Activated CD4-positive, alpha-beta T cell treated with anti-CD3 and anti-CD28 coated beads, Interleukin-2, amount 10 ng/mL, durations not matched to agents 24 days and 14 days (primary cell): ENCODE results near the gene NRXN2. TPM values are rescaled to one million over a fixed set of nuclear protein-coding genes. Genes with fewer than 3 reads are reported as not detected.

Experiments
- DNase-seq: peaks from one replicate; pipeline ENCODE4 v3.0.0; 2022
- H3K27ac Mint-ChIP-seq: one replicate; pipeline ENCODE4 v1.8.0; 2022; ENCODE audit warnings: mild to moderate bottlenecking, mixed read lengths
- H3K27me3 Mint-ChIP-seq: one replicate; pipeline ENCODE4 v1.8.0; 2022; ENCODE audit warnings: mixed read lengths
- H3K36me3 Mint-ChIP-seq: one replicate; pipeline ENCODE4 v1.8.0; 2022; ENCODE audit warnings: low read depth, mild to moderate bottlenecking, mixed read lengths
- H3K4me1 Mint-ChIP-seq: one replicate; pipeline ENCODE4 v1.8.0; 2021; ENCODE audit warnings: mixed read lengths
- H3K4me3 Mint-ChIP-seq: one replicate; pipeline ENCODE4 v1.8.0; 2022; ENCODE audit warnings: mild to moderate bottlenecking, moderate library complexity, mixed read lengths
- H3K9me3 Mint-ChIP-seq: one replicate; pipeline ENCODE4 v1.8.0; 2021; ENCODE audit warnings: mixed read lengths
- intact Hi-C: fragments of 100-400 bp; cut with micrococcal nuclease; formaldehyde crosslinking; loops from one replicate; pipeline ENCODE4 v1.15.1; 2023
- total RNA-seq: library from RNA; stranded (reverse); gene quantifications from 2 replicates; pipeline ENCODE4 v1.2.3, GENCODE V29; 2022

The NRXN2 gene
- total RNA-seq, 1 donor from 2014 or later: 0.61 TPM

- Mint-ChIP-seq H3K4me1 (peaks cover 14% of the 10 kb centered on the region), H3K36me3 (peaks cover 18% of the 10 kb centered on the region), H3K9me3 (no peaks in the 10 kb centered on the region), H3K4me3 (no peak overlapping the region), H3K27ac (no peak overlapping the region), H3K27me3 (no peaks in the 10 kb centered on the region)
- intact Hi-C loops: no loop called here
- DNase-seq: no peak
Observed at GRCh38 chr11:64754124-64754918, 31.3 kb upstream of the NRXN2 start.

- H3K36me3 Mint-ChIP-seq: peaks cover 19% of the 10 kb centered on the region
- no peaks in the 10 kb centered on the region for H3K27me3 Mint-ChIP-seq
- no peaks in the 10 kb centered on the region for H3K9me3 Mint-ChIP-seq
- H3K27ac Mint-ChIP-seq: no peak overlapping the region
- H3K4me1 Mint-ChIP-seq: peaks cover 14% of the 10 kb centered on the region
- no peak for DNase-seq
- intact Hi-C loops: no loop called here
- no peak overlapping the region for H3K4me3 Mint-ChIP-seq
Observed at GRCh38 chr11:64753380-64754123, 30.6 kb upstream of the NRXN2 start.

GRCh38 chr11:64753019-64753379, 30.0 kb upstream of the NRXN2 start:
- Mint-ChIP-seq H3K9me3 (no peaks in the 10 kb centered on the region), H3K36me3 (peaks cover 19% of the 10 kb centered on the region), H3K27me3 (no peaks in the 10 kb centered on the region), H3K27ac (no peak overlapping the region), H3K4me3 (no peak overlapping the region), H3K4me1 (peaks cover 16% of the 10 kb centered on the region)
- no peak for DNase-seq
- intact Hi-C loops: no loop called here

- intact Hi-C loops: no loop called here
- Mint-ChIP-seq H3K36me3 (peaks cover 18% of the 10 kb centered on the region), H3K27ac (no peak overlapping the region), H3K9me3 (no peaks in the 10 kb centered on the region), H3K27me3 (no peaks in the 10 kb centered on the region), H3K4me3 (no peak overlapping the region), H3K4me1 (peaks cover 13% of the 10 kb centered on the region)
- DNase-seq: no peak
Observed at GRCh38 chr11:64752175-64752970, 29.4 kb upstream of the NRXN2 start.

GRCh38 chr11:64751580-64751979, 28.6 kb upstream of the NRXN2 start:
- H3K4me1 Mint-ChIP-seq: peaks cover 12% of the 10 kb centered on the region
- peaks cover 17% of the 10 kb centered on the region for H3K36me3 Mint-ChIP-seq
- H3K27ac Mint-ChIP-seq: no peak overlapping the region
- no peaks in the 10 kb centered on the region for H3K9me3 Mint-ChIP-seq
- intact Hi-C loops: no loop called here
- no peak for DNase-seq
- no peak overlapping the region for H3K4me3 Mint-ChIP-seq
- no peaks in the 10 kb centered on the region for H3K27me3 Mint-ChIP-seq

- Mint-ChIP-seq H3K36me3 (peaks cover 17% of the 10 kb centered on the region), H3K4me3 (no peak overlapping the region), H3K27ac (no peak overlapping the region), H3K4me1 (peaks cover 16% of the 10 kb centered on the region), H3K27me3 (no peaks in the 10 kb centered on the region), H3K9me3 (no peaks in the 10 kb centered on the region)
- DNase-seq: no peak
- intact Hi-C loops: no loop called here
Observed at GRCh38 chr11:64751136-64751535, 28.1 kb upstream of the NRXN2 start.

DNA sequence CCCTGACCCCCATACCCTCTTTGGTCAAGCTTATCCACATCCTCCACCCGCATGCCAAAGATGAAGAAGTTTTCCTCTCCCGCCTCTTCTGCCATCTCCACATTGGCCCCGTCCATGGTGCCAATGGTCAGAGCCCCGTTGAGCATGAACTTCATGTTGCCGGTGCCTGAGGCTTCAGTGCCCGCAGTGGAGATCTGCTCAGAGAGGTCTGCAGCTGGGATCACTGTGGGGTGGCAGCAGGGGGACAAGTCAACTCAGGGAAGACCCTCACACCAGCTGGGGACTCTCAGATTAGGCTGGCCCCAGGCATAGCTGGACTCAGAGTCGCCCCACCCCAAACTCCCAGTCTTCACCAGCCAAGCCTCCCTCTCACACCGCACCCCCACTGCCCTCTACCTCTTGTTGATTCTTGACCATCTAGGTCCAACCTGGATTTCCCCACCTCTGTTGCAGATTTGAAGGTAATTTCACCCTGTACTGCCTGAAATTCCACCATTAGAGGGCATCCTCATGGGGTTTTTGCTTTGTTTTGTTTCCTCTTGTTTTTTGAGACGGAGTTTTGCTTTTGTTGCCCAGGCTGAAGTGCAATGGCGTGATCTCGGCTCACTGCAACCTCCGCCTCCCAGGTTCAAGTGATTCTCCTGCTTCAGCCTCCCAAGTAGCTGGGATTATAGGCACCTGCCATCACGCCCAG, 27.5 kb upstream of the NRXN2 start:
- H3K27me3 Mint-ChIP-seq: no peaks in the 10 kb centered on the region
- no peak overlapping the region for H3K4me3 Mint-ChIP-seq
- H3K27ac Mint-ChIP-seq: no peak overlapping the region
- peaks cover 18% of the 10 kb centered on the region for H3K4me1 Mint-ChIP-seq
- no peaks in the 10 kb centered on the region for H3K9me3 Mint-ChIP-seq
- intact Hi-C loops: no loop called here
- H3K36me3 Mint-ChIP-seq: peaks cover 17% of the 10 kb centered on the region
- DNase-seq: peak; percentile 62

DNA sequence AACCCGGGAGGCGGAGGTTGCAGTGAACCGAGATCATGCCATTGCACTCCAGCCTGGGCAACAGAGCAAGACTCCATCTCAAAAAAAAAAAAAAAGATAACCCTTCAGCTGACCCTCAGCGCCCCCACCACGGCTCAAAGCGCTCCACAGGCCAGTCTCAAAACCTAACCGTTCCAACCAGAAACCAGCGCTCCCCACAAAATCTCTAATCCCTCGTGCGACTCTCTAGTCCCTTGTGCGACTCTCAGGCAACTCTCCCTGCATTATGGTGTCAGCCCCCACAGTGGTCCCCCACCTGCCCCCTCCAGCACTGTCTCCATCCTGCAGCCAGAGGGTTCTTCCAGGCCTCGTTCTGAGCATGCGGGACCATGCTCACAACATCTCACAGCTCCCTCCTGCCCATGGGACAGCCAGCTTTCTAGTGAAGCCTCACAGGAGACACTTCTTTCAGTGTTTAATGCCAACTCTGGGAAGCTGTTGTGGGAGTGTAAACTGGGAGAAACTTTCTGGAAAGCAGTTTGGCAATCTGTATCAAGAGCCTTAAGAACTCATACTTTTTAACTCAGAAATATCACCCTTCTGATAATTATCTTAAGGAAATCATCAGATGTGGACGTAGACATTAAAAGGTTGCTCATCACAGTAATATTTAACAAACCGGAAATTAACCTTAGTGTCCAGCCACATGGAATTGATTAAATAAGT, 25.1 kb upstream of the NRXN2 start:
- intact Hi-C loops: no loop called here
- peaks cover 31% of the 10 kb centered on the region for H3K4me1 Mint-ChIP-seq
- no peak overlapping the region for H3K4me3 Mint-ChIP-seq
- no peaks in the 10 kb centered on the region for H3K9me3 Mint-ChIP-seq
- H3K27ac Mint-ChIP-seq: peak overlapping the region; percentile 18
- no peaks in the 10 kb centered on the region for H3K27me3 Mint-ChIP-seq
- H3K36me3 Mint-ChIP-seq: peaks cover 17% of the 10 kb centered on the region
- peak; percentile 60 for DNase-seq

- no peaks in the 10 kb centered on the region for H3K9me3 Mint-ChIP-seq
- peak overlapping the region; percentile 34 for H3K4me3 Mint-ChIP-seq
- intact Hi-C loops: no loop called here
- peak; percentile 68 for DNase-seq
- no peaks in the 10 kb centered on the region for H3K27me3 Mint-ChIP-seq
- no peak overlapping the region for H3K27ac Mint-ChIP-seq
- H3K4me1 Mint-ChIP-seq: peaks cover 34% of the 10 kb centered on the region
- peaks cover 9% of the 10 kb centered on the region for H3K36me3 Mint-ChIP-seq
Observed at GRCh38 chr11:64746486-64746885, 23.5 kb upstream of the NRXN2 start.

DNA sequence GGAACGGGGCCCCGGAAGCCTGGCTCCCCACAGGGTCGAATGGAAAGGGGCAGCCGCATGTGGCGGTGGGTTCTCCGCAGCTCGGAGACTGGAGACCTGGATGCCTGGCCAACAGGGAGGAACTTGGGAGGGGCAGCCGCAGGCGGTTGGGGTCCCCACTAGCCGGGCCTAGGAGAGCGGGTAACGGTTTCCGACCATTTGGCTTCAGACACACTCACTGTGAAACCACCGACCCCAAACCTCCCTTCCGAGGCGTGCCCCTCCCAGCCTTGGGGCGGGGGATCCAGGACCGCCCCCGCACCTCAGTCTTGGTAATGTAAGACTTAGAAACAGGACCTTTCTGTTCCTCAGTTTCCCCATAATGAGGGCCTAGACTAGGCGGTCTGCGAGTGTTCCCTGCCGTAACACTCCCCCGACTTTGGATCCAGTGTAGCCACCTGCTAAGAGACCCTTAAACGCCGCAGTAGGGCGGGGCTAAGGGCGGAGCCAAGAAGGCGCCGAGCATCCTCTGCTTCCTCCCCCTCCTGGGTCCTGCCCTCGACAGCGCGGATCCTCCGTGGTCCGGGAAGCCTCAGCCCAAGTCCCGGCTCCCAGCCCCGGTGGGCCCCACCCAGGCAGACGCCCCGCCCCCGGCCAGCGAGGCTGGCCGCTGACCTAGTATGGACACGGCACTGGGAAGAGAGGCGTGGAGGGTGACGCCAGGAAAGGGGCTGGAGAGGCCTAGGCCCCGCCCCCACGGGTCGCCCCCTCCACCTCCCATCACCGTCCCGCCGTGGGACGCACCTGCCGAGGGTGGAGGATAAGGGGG, 22.7 kb upstream of the NRXN2 start:
- peak; percentile 95 for DNase-seq

DNA sequence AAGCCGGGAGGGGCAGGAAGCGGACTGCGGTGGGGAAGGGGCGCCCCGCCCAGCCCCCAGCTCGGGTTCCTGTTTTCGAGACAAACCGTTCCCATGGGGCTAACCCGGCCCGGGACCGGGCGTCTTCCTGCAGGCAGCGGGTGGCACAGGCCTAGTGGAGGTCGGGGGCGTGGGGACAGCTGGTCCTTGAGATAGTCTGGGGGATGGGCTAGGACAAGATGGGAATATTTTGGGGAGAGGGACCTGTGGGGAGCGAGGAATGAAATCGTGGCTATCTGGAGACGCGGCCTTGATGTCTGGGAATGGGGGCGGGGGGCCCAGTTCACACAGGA, 22.2 kb upstream of the NRXN2 start:
- Mint-ChIP-seq H3K9me3 (no peaks in the 10 kb centered on the region), H3K27ac (peak overlapping the region; percentile 95), H3K4me1 (peaks cover 33% of the 10 kb centered on the region), H3K27me3 (no peaks in the 10 kb centered on the region), H3K4me3 (peak overlapping the region; percentile 94), H3K36me3 (peaks cover 11% of the 10 kb centered on the region)
- DNase-seq: peak; percentile 97
- intact Hi-C loops: loop anchor here (2.0 kb wide), 1 partner anchor 66 kb away; the partner anchor contains the start of gene MEN1

More for the DNA sequence above, 22.7 kb upstream of the NRXN2 start:
- intact Hi-C loops: loop anchor here (2.0 kb wide), 1 partner anchor 65 kb away; the partner anchor contains the start of gene MEN1
- H3K9me3 Mint-ChIP-seq: no peaks in the 10 kb centered on the region
- peaks cover 35% of the 10 kb centered on the region for H3K4me1 Mint-ChIP-seq
- peak overlapping the region; percentile 95 for H3K27ac Mint-ChIP-seq
- peak overlapping the region; percentile 94 for H3K4me3 Mint-ChIP-seq
- no peaks in the 10 kb centered on the region for H3K27me3 Mint-ChIP-seq
- H3K36me3 Mint-ChIP-seq: peaks cover 10% of the 10 kb centered on the region

DNA sequence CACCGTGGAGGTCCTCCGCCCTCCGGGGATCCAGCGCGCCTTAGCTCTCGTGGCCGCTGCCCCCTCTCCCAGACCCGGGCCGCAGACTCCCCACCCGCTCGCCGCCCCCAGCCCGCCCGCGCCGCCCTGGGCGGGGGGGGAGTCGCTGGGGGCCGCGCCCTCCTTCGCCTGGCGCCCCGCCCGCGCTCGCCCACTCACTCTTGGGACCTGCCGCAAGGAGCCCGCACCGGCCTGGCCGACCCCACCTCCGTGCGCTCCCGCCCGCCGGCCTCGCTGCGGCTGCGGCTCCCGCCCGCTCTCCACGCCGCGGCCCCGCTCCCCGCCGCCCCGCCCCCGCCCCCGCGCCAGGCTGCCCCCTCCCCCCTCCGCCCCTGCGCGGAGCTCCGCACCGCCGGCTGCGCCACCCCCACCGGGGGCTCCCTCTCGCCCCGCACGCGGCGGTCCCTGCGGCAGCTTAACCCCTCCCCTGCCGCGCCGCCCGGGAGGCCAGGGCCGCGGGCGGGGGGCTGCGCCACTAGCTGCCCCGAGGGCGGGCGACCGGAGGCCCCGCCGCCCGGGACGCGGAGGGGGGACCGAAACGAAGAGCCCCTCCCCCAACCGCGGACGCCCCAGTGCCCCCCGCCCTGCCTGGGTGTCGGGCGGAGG, 21.7 kb upstream of the NRXN2 start:
- Mint-ChIP-seq H3K4me3 (peak overlapping the region; percentile 94), H3K4me1 (peaks cover 32% of the 10 kb centered on the region), H3K9me3 (no peaks in the 10 kb centered on the region), H3K36me3 (peaks cover 13% of the 10 kb centered on the region), H3K27me3 (no peaks in the 10 kb centered on the region), H3K27ac (peak overlapping the region; percentile 95)
- DNase-seq: peak; percentile 86
- intact Hi-C loops: loop anchor here (1.0 to 2.0 kb wide), 2 partner anchors 23 to 66 kb away; partner anchors contain the start of gene MEN1
